Stomach (tissue), 9 donors: ENCODE data around the gene DENND2A. TPM values are rescaled to one million over a fixed set of nuclear protein-coding genes. Genes with fewer than 3 reads are reported as not detected.

Experiments
- DNase-seq, 2 donors: peaks; one replicate each; pipeline versions ENCODE4 v3.0.0 to v3.0.0-alpha.2; 2013 to 2019
- H3K27ac ChIP-seq, 5 donors: fragments of 200-600 bp in 4 of 5; sonication (generic) in 4 of 5; one replicate each; pipeline ENCODE4 v1.5.1; 2013 to 2019; ENCODE audit warnings: mild to moderate bottlenecking in 1 of 5, moderate library complexity in 1 of 5
- H3K27me3 ChIP-seq, 3 donors: fragments of 200-600 bp; sonication (generic); one replicate each; pipeline ENCODE4 v1.5.1; 2017 to 2019; ENCODE audit warnings: mixed run types in 1 of 3
- H3K36me3 ChIP-seq, 4 donors: fragments of 200-600 bp; sonication (generic); 1 replicate in 3 of 4; 2 replicates in 1 of 4; pipeline ENCODE4 v1.5.1; 2016 to 2019
- H3K4me1 ChIP-seq, 4 donors: fragments of 200-600 bp; sonication (generic); one replicate each; pipeline ENCODE4 v1.5.1; 2016 to 2019
- H3K4me3 ChIP-seq, 4 donors: fragments of 200-600 bp; sonication (generic) in 3 of 4; one replicate each; pipeline ENCODE4 v1.5.1; 2016 to 2019; ENCODE audit warnings: mild to moderate bottlenecking in 1 of 4
- H3K9me3 ChIP-seq, 4 donors: fragments of 200-600 bp; sonication (generic); one replicate each; pipeline ENCODE4 v1.5.1; 2016 to 2019
- EP300 ChIP-seq: sonication (generic); formaldehyde crosslinking; IDR thresholded peaks from one replicate; pipeline ENCODE4 v1.6.1; 2017; ENCODE audit warnings: antibody characterized with exemption
- POLR2A ChIP-seq, 4 donors: fragments of 450-650 bp; IDR thresholded peaks; one replicate each; pipeline ENCODE4 v1.6.1; 2016; ENCODE audit warnings: antibody characterized with exemption in 4 of 4, control low read depth in 2 of 4, mild to moderate bottlenecking in 1 of 4, moderate library complexity in 1 of 4
- POLR2AphosphoS5 ChIP-seq, 3 donors: sonication (generic); formaldehyde crosslinking; IDR thresholded peaks; one replicate each; pipeline ENCODE4 v1.6.1; 2016; ENCODE audit warnings: antibody characterized with exemption in 3 of 3
- WGBS, 5 donors: extraction: QIAGEN DNeasy Blood & Tissue Kit in 3 of 5; methylation state at CpG; one replicate each; pipeline versions ENCODE4 v1.1.5 to v1.1.7; 2013 to 2018; 5-methylcytosine and 5-hydroxymethylcytosine counted together
- intact Hi-C: fragments of 100-400 bp; cut with DNase I; formaldehyde crosslinking; loops from one replicate; pipeline ENCODE4 v1.15.1; 2023; ENCODE audit warnings: low total_unique reads
- polyA plus RNA-seq, 3 donors: library from polyadenylated mRNA; stranded (reverse); fragments of 200-250 nt; gene quantifications; one replicate each; pipeline ENCODE4 v1.2.3, GENCODE V29; 2013
- total RNA-seq, 5 donors: library from RNA; depleted of rRNA; stranded (reverse); fragments of >200 nt; gene quantifications; one replicate each; pipeline versions ENCODE4 v1.1.0 to v1.2.3, GENCODE V29; 2014 to 2016
- TF ChIP-seq, protein P1 (sequence below), 7 experiments: fragments of 450-650 bp in 4 of 7; fragments of 200-600 bp in 3 of 7; sonication (generic) in 3 of 7; IDR thresholded peaks; one replicate each; pipeline ENCODE4 v1.5.1; 2016 to 2019; ENCODE audit warnings: antibody characterized with exemption in 7 of 7, control low read depth in 2 of 7, mild to moderate bottlenecking in 1 of 7
- donor health status: healthy with polysubstance abuse.
- donor health status: Bipolar disorder and iron deficiency.
- donor health status: healthy.

Gene DENND2A
- total and polyA plus RNA-seq, 8 donors, result 1.8 to 17.8 (median 6.5) TPM

DNA sequence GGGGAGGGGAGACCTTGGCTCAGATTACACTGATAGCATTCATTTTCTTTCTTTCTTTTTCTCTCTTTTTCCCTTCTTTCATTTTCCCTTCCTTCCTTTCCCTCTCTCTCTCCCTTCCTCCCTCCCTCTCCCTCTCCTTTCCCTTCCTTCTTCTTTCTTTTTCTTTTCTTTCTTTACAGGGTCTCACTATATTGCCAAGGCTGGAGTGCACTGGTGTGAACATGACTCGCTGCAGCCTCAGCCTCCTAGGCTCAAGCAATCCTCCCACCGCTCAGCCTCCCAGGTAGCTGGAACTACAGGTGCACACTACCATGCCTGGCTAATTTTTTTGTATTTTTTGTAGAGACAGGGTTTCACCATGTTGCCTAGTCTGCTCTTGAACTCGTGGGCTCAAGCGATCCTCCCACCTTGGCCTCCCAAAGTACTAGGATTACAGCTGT lies 88.4 kb downstream of the DENND2A start:
- DNase-seq, result no peak
- no peak overlapping the region for H3K4me3 ChIP-seq
- H3K9me3 ChIP-seq, result no peaks in the 10 kb centered on the region
- intact Hi-C loops, result no loop called here
- whole genome bisulfite sequencing, 5 donors, result 91 to 99% (median 94%) methylated on average over 4 of the region's 4 CpGs
- no peak overlapping the region for H3K27ac ChIP-seq
- no peaks in the 10 kb centered on the region for H3K27me3 ChIP-seq
- peaks cover 0 to 7% (median 0%) of the 10 kb centered on the region in 4 donors for H3K4me1 ChIP-seq
- peaks cover 0 to 3% (median 0%) of the 10 kb centered on the region in 4 donors for H3K36me3 ChIP-seq
- TF ChIP-seq, protein P1, sequence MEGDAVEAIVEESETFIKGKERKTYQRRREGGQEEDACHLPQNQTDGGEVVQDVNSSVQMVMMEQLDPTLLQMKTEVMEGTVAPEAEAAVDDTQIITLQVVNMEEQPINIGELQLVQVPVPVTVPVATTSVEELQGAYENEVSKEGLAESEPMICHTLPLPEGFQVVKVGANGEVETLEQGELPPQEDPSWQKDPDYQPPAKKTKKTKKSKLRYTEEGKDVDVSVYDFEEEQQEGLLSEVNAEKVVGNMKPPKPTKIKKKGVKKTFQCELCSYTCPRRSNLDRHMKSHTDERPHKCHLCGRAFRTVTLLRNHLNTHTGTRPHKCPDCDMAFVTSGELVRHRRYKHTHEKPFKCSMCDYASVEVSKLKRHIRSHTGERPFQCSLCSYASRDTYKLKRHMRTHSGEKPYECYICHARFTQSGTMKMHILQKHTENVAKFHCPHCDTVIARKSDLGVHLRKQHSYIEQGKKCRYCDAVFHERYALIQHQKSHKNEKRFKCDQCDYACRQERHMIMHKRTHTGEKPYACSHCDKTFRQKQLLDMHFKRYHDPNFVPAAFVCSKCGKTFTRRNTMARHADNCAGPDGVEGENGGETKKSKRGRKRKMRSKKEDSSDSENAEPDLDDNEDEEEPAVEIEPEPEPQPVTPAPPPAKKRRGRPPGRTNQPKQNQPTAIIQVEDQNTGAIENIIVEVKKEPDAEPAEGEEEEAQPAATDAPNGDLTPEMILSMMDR (IDR thresholded peaks at IDR 0.05), result no peak
- TF ChIP-seq EP300 (no peak), POLR2A (IDR thresholded peaks at IDR 0.05) (no peak)

DNA sequence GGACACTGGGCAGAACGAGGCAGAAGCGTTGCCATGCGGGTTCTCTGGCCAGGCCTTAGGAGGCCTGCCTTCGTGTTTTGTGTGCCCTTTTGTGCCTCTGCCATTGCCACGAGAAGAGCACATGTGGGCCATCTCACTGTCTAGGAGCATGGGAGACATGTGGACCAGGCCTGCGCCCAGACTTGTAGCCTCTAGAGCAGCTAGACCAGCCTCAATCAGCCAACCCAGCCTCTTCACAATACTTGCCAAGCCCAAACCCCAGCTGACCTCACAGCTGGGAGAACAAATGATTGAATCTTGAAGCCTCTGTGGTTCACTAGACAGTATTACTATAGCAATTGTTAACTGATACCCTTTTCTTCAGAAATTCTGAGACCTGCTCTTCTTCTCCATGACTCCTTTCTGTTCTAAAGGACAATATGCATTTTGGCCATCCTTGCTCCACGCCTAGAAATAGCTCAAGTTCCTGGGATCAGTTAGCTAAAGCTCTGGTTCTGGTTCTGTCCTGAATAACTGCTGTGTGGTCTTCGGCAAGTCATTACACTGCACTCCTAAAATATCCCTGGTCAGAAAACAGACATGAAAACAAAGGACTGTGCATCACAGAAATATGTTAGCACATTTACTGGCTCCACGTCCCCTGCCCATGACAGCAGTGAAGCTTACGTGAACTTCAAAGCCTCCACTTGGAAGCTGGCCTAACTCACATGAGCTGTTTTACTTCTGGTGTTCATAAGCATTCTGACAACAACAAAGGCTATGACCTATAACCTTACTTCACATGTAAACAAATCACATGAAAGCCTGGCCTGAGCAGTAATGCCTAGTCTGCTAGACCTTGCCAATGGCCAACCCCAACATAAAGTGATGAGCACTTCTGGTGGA lies 89.0 kb downstream of the DENND2A start:
- H3K27me3 ChIP-seq, result no peaks in the 10 kb centered on the region
- H3K4me3 ChIP-seq, result no peak overlapping the region
- H3K9me3 ChIP-seq, result no peaks in the 10 kb centered on the region
- no peak overlapping the region for H3K27ac ChIP-seq
- 80 to 87% (median 84%) methylated on average over 10 of the region's 10 CpGs for WGBS, 5 donors
- DNase-seq, result peak in 1 of 2 donors; percentile 28
- peaks cover 0 to 7% (median 0%) of the 10 kb centered on the region in 4 donors for H3K4me1 ChIP-seq
- intact Hi-C loops, result no loop called here
- TF ChIP-seq EP300 (no peak), POLR2A (IDR thresholded peaks at IDR 0.05) (no peak), POLR2AphosphoS5 (IDR thresholded peaks at IDR 0.05) (no peak)
- TF ChIP-seq, protein P1 (IDR thresholded peaks at IDR 0.05), result no peak
- H3K36me3 ChIP-seq, result peaks cover 0 to 3% (median 0%) of the 10 kb centered on the region in 4 donors

DNA sequence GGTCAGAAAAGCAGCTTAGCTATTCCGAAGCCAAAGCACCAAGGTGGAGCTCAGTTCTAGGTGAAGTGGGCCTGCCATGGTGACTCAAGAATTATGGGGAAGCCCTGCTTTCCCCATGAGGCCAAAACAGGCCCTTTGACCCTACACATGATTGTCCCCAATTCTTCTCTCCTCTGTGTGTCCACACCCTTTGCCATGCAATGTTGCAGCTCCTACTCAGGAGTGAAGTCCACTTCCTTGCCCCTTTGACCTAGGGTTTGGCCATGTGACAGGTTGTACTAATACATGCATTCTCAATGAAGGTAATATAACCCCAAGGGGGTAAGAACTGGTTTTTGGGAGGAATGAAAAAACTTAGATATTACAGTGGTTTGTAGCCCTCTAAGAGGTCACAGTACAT lies 93.7 kb downstream of the DENND2A start:
- Histone ChIP-seq H3K9me3 (no peaks in the 10 kb centered on the region), H3K27ac (no peak overlapping the region), H3K36me3 (peaks cover 0 to 19% (median 9%) of the 10 kb centered on the region in 4 donors), H3K4me3 (no peak overlapping the region), H3K4me1 (peaks cover 2 to 8% (median 4%) of the 10 kb centered on the region in 4 donors), H3K27me3 (no peaks in the 10 kb centered on the region)
- 92 to 100% (median 95%) methylated on average over 1 of the region's 1 CpG; no CpG with 5 or more reads in 1 of the 5 donors for WGBS, 5 donors
- TF ChIP-seq POLR2AphosphoS5 (IDR thresholded peaks at IDR 0.05), result no peak
- TF ChIP-seq EP300, result no peak
- TF ChIP-seq, protein P1 (IDR thresholded peaks at IDR 0.05), result no peak
- TF ChIP-seq POLR2A (IDR thresholded peaks at IDR 0.05), result no peak
- DNase-seq, result no peak
- intact Hi-C loops, result no loop called here

- Histone ChIP-seq H3K27me3 (no peaks in the 10 kb centered on the region), H3K27ac (no peak overlapping the region), H3K4me3 (no peak overlapping the region), H3K4me1 (peaks cover 4 to 16% (median 12%) of the 10 kb centered on the region in 4 donors), H3K36me3 (peaks cover 0 to 19% (median 9%) of the 10 kb centered on the region in 4 donors), H3K9me3 (no peaks in the 10 kb centered on the region)
- peak; percentile 53 to 74 for DNase-seq
- no peak for TF ChIP-seq POLR2AphosphoS5 (IDR thresholded peaks at IDR 0.05)
- TF ChIP-seq POLR2A (IDR thresholded peaks at IDR 0.05), result no peak
- TF ChIP-seq EP300, result no peak
- TF ChIP-seq, protein P1 (IDR thresholded peaks at IDR 0.05), result no peak
- intact Hi-C loops, result no loop called here
- 58 to 91% (median 81%) methylated on average over 16 of the region's 16 CpGs for WGBS, 5 donors
Observed at GRCh38 chr7:140544388-140544826, 96.2 kb downstream of the DENND2A start.
